GM06990 (cell line): ENCODE measurements around the gene APOL3.
"Not testable (repeated sequence)": the region's sequence is repeated elsewhere in the genome, so short reads cannot be mapped to it uniquely, and the experiment has no call there.

ENCODE experiments used
- DNase-seq: peaks from one replicate; pipeline ENCODE4 v3.0.0-alpha.2; 2011; ENCODE audit not compliant: insufficient read length; ENCODE audit errors: extremely low read depth
- H3K27me3 ChIP-seq: replicated peaks from 2 replicates; pipeline ENCODE4 v1.6.0; 2011; ENCODE audit warnings: low read length; ENCODE audit not compliant: control insufficient read depth, insufficient read depth
- H3K36me3 ChIP-seq: 2 replicates; pipeline ENCODE4 v1.5.1; 2011; ENCODE audit warnings: low read length; ENCODE audit not compliant: control insufficient read depth, insufficient read depth
- H3K4me3 ChIP-seq: replicated peaks from 2 replicates; pipeline ENCODE4 v1.5.1; 2011; ENCODE audit warnings: low read depth, mild to moderate bottlenecking, control low read depth, low read length
- CTCF ChIP-seq: IDR thresholded peaks from 2 replicates; pipeline ENCODE4 v1.5.1; 2011; ENCODE audit warnings: low read length, control low read depth, mild to moderate bottlenecking, inconsistent platforms; ENCODE audit not compliant: insufficient read depth, poor library complexity, severe bottlenecking

Gene APOL3

GRCh38 chr22:36166086-36166485 is 5.5 kb upstream of the APOL3 start:
- no peak for TF ChIP-seq CTCF
- no peaks in the 10 kb centered on the region for H3K27me3 ChIP-seq
- no peak for DNase-seq

DNA sequence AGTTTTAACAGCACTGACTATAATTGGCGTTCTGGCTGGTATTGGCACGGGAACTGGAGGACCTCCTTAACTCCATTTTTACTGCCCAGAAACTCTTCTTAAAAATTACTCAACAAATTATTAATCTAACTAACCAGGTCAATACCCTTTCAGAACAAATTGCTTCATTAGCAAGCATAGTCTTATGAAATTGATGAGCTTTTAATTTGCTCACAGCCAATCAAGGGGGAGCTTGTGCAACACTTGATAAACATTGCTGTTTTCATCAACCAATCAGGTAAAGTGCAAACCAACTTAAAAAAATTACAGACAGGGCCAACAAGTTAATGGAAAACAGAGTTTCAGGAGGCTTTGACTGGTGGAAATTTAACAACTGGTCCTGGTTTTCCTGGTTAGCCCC is 4.6 kb upstream of the APOL3 start:
- H3K27me3 ChIP-seq, result no peaks in the 10 kb centered on the region
- no peak for TF ChIP-seq CTCF
- no peak overlapping the region for H3K4me3 ChIP-seq
- DNase-seq, result no peak
- H3K36me3 ChIP-seq, result no peaks in the 10 kb centered on the region

More at GRCh38 chr22:36166086-36166485, 5.5 kb upstream of the APOL3 start:
- H3K4me3 ChIP-seq, result no peak overlapping the region
- no peaks in the 10 kb centered on the region for H3K36me3 ChIP-seq

GRCh38 chr22:36164621-36165020 is 4.1 kb upstream of the APOL3 start:
- Histone ChIP-seq H3K4me3 (no peak overlapping the region), H3K36me3 (no peaks in the 10 kb centered on the region), H3K27me3 (no peaks in the 10 kb centered on the region)
- TF ChIP-seq CTCF, result no peak
- DNase-seq, result no peak

DNA sequence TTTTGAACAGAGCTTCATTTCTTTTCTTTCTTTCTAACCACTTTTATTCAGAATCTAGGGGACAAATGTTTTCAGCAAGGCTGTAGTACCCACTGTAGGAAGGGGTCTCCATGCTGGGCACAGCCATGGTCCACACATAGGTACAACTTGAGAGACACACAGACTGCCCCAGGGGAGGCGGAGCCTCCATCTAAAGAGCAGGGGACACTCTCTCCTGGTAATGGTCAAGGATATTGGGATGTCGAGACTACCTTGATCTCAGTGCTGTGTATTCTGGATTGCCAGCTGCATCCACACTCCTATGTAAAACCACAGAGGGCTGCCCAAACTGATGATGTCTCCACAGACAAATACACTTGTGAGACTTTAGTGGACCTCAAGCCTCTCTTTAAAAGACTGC is 2.9 kb upstream of the APOL3 start:
- no peak for DNase-seq
- H3K36me3 ChIP-seq, result no peaks in the 10 kb centered on the region
- H3K27me3 ChIP-seq, result no peaks in the 10 kb centered on the region
- TF ChIP-seq CTCF, result no peak
- no peak overlapping the region for H3K4me3 ChIP-seq

GRCh38 chr22:36162127-36163034 is 1.8 kb upstream of the APOL3 start:
- no peaks in the 10 kb centered on the region for H3K36me3 ChIP-seq
- DNase-seq, result peak; percentile 59
- H3K4me3 ChIP-seq, result peak overlapping the region; percentile 29; the same call in 1 of the 2 replicates
- TF ChIP-seq CTCF, result no peak
- H3K27me3 ChIP-seq, result no peaks in the 10 kb centered on the region

DNA sequence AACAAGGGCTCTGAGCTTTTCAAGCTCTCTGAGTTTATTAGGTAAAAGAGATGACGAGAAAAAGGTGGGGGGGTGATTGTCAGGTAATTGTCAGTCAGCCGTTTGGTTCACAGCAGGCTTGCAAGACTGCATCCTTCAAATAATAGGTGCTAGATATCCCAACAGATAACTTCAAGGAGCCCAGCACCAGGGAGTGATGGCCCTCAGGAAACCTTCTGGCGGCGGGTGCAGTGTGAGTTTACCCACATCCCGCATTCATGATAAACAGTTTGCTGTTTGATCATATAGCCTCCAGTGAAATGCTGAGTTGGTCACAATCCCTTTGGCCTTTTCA is 1.2 kb upstream of the APOL3 start:
- H3K27me3 ChIP-seq, DNase-seq, H3K4me3 ChIP-seq, H3K36me3 ChIP-seq: not testable (repeated sequence)
